ENCODE data around the gene EAF1.

GRCh38 chr3:15434756-15435155, 7.4 kb downstream of the EAF1 start:
- TF ChIP-seq CTCF (conservative IDR thresholded peaks at IDR 0.05 in 1 of 2, IDR thresholded peaks at IDR 0.05 in 1 of 2; ENCODE audit: low read depth in 1 of 2, low read length in 2 of 2) (no peak), EZH2 (IDR thresholded peaks at IDR 0.05; ENCODE audit: low read length, missing control alignments) (no peak)
